ENCODE results near the gene SEC24C.
"Not testable (repeated sequence)": the region's sequence is repeated elsewhere in the genome, so short reads cannot be mapped to it uniquely, and the experiment has no call there.

The SEC24C gene

GRCh38 chr10:73795491-73795890 is 51.3 kb downstream of the SEC24C start:
- not testable (repeated sequence) for DNase-seq

GRCh38 chr10:73796035-73796434 is 51.9 kb downstream of the SEC24C start:
- DNase-seq, result not testable (repeated sequence)

- no peak for DNase-seq
Measured at GRCh38 chr10:73796766-73797165, 52.6 kb downstream of the SEC24C start.

GRCh38 chr10:73797324-73798025 is 53.3 kb downstream of the SEC24C start:
- DNase-seq, result no peak

- no peak for DNase-seq
Measured at GRCh38 chr10:73798087-73798486, 53.9 kb downstream of the SEC24C start.

GRCh38 chr10:73798927-73799560 is 54.9 kb downstream of the SEC24C start:
- no peak for DNase-seq

- DNase-seq, result no peak
Measured at GRCh38 chr10:73799899-73800559, 55.9 kb downstream of the SEC24C start.

GRCh38 chr10:73800560-73801252 is 56.5 kb downstream of the SEC24C start:
- no peak for DNase-seq

GRCh38 chr10:73801253-73801590 is 57.0 kb downstream of the SEC24C start:
- no peak for DNase-seq

GRCh38 chr10:73802276-73802991 is 58.3 kb downstream of the SEC24C start:
- DNase-seq, result no peak

- DNase-seq, result no peak
Measured at GRCh38 chr10:73803680-73804286, 59.6 kb downstream of the SEC24C start.

- no peak for DNase-seq
Measured at GRCh38 chr10:73806176-73806950, 62.2 kb downstream of the SEC24C start.

GRCh38 chr10:73807471-73807870 is 63.3 kb downstream of the SEC24C start:
- no peak for DNase-seq

GRCh38 chr10:73808021-73808815 is 64.0 kb downstream of the SEC24C start:
- DNase-seq, result no peak

- DNase-seq, result no peak
Measured at GRCh38 chr10:73809061-73809818, 65.1 kb downstream of the SEC24C start.

- no peak for DNase-seq
Measured at GRCh38 chr10:73810358-73810734, 66.2 kb downstream of the SEC24C start.

- DNase-seq, result no peak
Measured at GRCh38 chr10:73810735-73811465, 66.7 kb downstream of the SEC24C start.

- no peak for DNase-seq
Measured at GRCh38 chr10:73812657-73813056, 68.5 kb downstream of the SEC24C start.

GRCh38 chr10:73813333-73813732 is 69.2 kb downstream of the SEC24C start:
- DNase-seq, result no peak

Data from NCI-H1694 treated with DMSO at 0.1 percent for 48 hours (cell line).